Medulla oblongata (tissue), 1 donor: Measurements from ENCODE around the gene ECE1.
"Not testable (repeated sequence)": the region's sequence is repeated elsewhere in the genome, so short reads cannot be mapped to it uniquely, and the experiment has no call there.

Source experiments
- DNase-seq: peaks from one replicate; pipeline ENCODE4 v3.0.0-alpha.2; 2015; ENCODE audit errors: extremely low spot score

The ECE1 gene

GRCh38 chr1:21292984-21293536 is 2.8 kb upstream of the ECE1 start:
- DNase-seq = no peak

GRCh38 chr1:21292503-21292983 is 2.3 kb upstream of the ECE1 start:
- no peak for DNase-seq

GRCh38 chr1:21291964-21292363 is 1.7 kb upstream of the ECE1 start:
- DNase-seq = no peak

GRCh38 chr1:21291184-21291583 is 921 bp upstream of the ECE1 start:
- no peak for DNase-seq

- DNase-seq = no peak
Observed at GRCh38 chr1:21290546-21290944, 282 bp upstream of the ECE1 start.

GRCh38 chr1:21289127-21289526 is 1.1 kb downstream of the ECE1 start:
- no peak for DNase-seq

GRCh38 chr1:21287905-21288514 is 2.3 kb downstream of the ECE1 start:
- DNase-seq = no peak

GRCh38 chr1:21285386-21285785 is 4.9 kb downstream of the ECE1 start:
- DNase-seq = not testable (repeated sequence)

- DNase-seq = no peak
Observed at GRCh38 chr1:21285055-21285372, 5.2 kb downstream of the ECE1 start.

- peak; percentile 43 for DNase-seq
Observed at GRCh38 chr1:21284206-21285054, 5.8 kb downstream of the ECE1 start.

GRCh38 chr1:21283524-21283923 is 6.7 kb downstream of the ECE1 start:
- DNase-seq = no peak

- not testable (repeated sequence) for DNase-seq
Observed at GRCh38 chr1:21282020-21282419, 8.2 kb downstream of the ECE1 start.

- DNase-seq = no peak
Observed at GRCh38 chr1:21280482-21280881, 9.8 kb downstream of the ECE1 start.

- no peak for DNase-seq
Observed at GRCh38 chr1:21280011-21280471, 10.2 kb downstream of the ECE1 start.

GRCh38 chr1:21278860-21279845 is 11.1 kb downstream of the ECE1 start:
- DNase-seq = no peak

GRCh38 chr1:21278208-21278859 is 11.9 kb downstream of the ECE1 start:
- DNase-seq = peak; percentile 57

- peak; percentile 42 for DNase-seq
Observed at GRCh38 chr1:21277180-21277579, 13.1 kb downstream of the ECE1 start.

GRCh38 chr1:21272540-21272939 is 17.7 kb downstream of the ECE1 start:
- DNase-seq = no peak

- DNase-seq = no peak
Observed at GRCh38 chr1:21271550-21271949, 18.7 kb downstream of the ECE1 start.

- DNase-seq = peak; percentile 41
Observed at GRCh38 chr1:21270086-21270689, 20.1 kb downstream of the ECE1 start.
